IMR-90 (cell line): ENCODE results near the gene LLGL2.

Experiments used
- BHLHE40 ChIP-seq: fragments of 150-350 bp; IDR thresholded peaks from 2 replicates; pipeline ENCODE4 v1.6.1; 2016; ENCODE audit warnings: mild to moderate bottlenecking, low read depth, low read length
- CEBPB ChIP-seq: IDR thresholded peaks from 2 replicates; pipeline ENCODE4 v1.6.1; 2012; ENCODE audit warnings: low read depth, low read length, improper control_type of control experiment
- CHD1 ChIP-seq: IDR thresholded peaks from 2 replicates; pipeline ENCODE4 v1.6.1; 2012; ENCODE audit warnings: low read depth, low read length, improper control_type of control experiment
- POLR2A ChIP-seq: IDR thresholded peaks from 2 replicates; pipeline ENCODE4 v1.6.1; 2012; ENCODE audit warnings: mild to moderate bottlenecking, low read depth, low read length
- SMC3 ChIP-seq: fragments of 150-350 bp; IDR thresholded peaks from 2 replicates; pipeline ENCODE4 v1.6.1; 2016; ENCODE audit warnings: low read depth, mild to moderate bottlenecking, antibody characterized with exemption, low read length, moderate library complexity
- USF2 ChIP-seq: fragments of 150-350 bp; IDR thresholded peaks from 2 replicates; pipeline ENCODE4 v1.6.1; 2017; ENCODE audit warnings: mild to moderate bottlenecking, antibody characterized with exemption, low read length, low read depth
- TF ChIP-seq, protein P1 (sequence below): conservative IDR thresholded peaks from 2 replicates; pipeline ENCODE4 v1.5.1; 2012; ENCODE audit warnings: mild to moderate bottlenecking, low read depth, low read length, improper control_type of control experiment

GRCh38 chr17:75491680-75492079, 33.8 kb upstream of the LLGL2 start:
- TF ChIP-seq, protein P1, sequence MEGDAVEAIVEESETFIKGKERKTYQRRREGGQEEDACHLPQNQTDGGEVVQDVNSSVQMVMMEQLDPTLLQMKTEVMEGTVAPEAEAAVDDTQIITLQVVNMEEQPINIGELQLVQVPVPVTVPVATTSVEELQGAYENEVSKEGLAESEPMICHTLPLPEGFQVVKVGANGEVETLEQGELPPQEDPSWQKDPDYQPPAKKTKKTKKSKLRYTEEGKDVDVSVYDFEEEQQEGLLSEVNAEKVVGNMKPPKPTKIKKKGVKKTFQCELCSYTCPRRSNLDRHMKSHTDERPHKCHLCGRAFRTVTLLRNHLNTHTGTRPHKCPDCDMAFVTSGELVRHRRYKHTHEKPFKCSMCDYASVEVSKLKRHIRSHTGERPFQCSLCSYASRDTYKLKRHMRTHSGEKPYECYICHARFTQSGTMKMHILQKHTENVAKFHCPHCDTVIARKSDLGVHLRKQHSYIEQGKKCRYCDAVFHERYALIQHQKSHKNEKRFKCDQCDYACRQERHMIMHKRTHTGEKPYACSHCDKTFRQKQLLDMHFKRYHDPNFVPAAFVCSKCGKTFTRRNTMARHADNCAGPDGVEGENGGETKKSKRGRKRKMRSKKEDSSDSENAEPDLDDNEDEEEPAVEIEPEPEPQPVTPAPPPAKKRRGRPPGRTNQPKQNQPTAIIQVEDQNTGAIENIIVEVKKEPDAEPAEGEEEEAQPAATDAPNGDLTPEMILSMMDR = no peak
- TF ChIP-seq CEBPB = no peak
- TF ChIP-seq BHLHE40 = no peak
- TF ChIP-seq POLR2A = no peak
- no peak for TF ChIP-seq CHD1
- no peak for TF ChIP-seq USF2
- no peak for TF ChIP-seq SMC3
